Psoas muscle (tissue), 8 donors: Measurements from ENCODE around the gene PDE4D. TPM values are rescaled to one million over a fixed set of nuclear protein-coding genes. Genes with fewer than 3 reads are reported as not detected.
"Not testable (repeated sequence)": the region's sequence is repeated elsewhere in the genome, so short reads cannot be mapped to it uniquely, and the experiment has no call there.

ENCODE experiments used
- ATAC-seq, 4 donors: fragments of 200-7000 bp; cut with Tn5 transposase; one replicate each; pipeline ENCODE4 v1.9.1; 2020; ENCODE audit warnings: moderate library complexity in 3 of 4, mild to moderate bottlenecking in 2 of 4
- DNase-seq, 2 donors: peaks; one replicate each; pipeline ENCODE4 v3.0.0-alpha.2; 2020
- H3K27ac ChIP-seq: fragments of 200-600 bp; one replicate; pipeline ENCODE4 v1.8.0; 2022
- H3K27me3 ChIP-seq, 3 donors: fragments of 200-600 bp in 1 of 3; one replicate each; pipeline versions ENCODE4 v1.6.1 to v1.8.0; 2013 to 2022; ENCODE audit warnings: low read length in 2 of 3, mild to moderate bottlenecking in 2 of 3, moderate library complexity in 1 of 3; ENCODE audit not compliant: insufficient read depth in 3 of 3
- H3K36me3 ChIP-seq, 2 donors: fragments of 200-600 bp in 1 of 2; one replicate each; pipeline versions ENCODE4 v1.6.1 to v1.8.0; 2013 to 2022; ENCODE audit warnings: low read depth in 1 of 2, mild to moderate bottlenecking in 1 of 2, moderate library complexity in 1 of 2; ENCODE audit not compliant: insufficient read depth in 1 of 2
- H3K4me1 ChIP-seq: fragments of 200-600 bp; one replicate; pipeline ENCODE4 v1.8.0; 2022
- H3K4me3 ChIP-seq: fragments of 200-600 bp; one replicate; pipeline ENCODE4 v1.8.0; 2022; ENCODE audit warnings: mild to moderate bottlenecking
- H3K9me3 ChIP-seq: fragments of 200-600 bp; one replicate; pipeline ENCODE4 v1.8.0; 2022
- WGBS, 3 donors: extraction: QIAGEN DNeasy Blood & Tissue Kit; methylation state at CpG; one replicate each; pipeline versions ENCODE4 v1.1.6 to v1.1.7; 2013; 5-methylcytosine and 5-hydroxymethylcytosine counted together
- intact Hi-C, 2 donors: fragments of 100-400 bp; cut with DNase I; formaldehyde crosslinking; loops; one replicate each; pipeline versions ENCODE4 v1.11.0 to v1.14.2; 2022
- polyA plus RNA-seq, 3 donors: library from polyadenylated mRNA; stranded (reverse); fragments of 200-250 nt; gene quantifications; one replicate each; pipeline ENCODE4 v1.2.3, GENCODE V29; 2013
- total RNA-seq, 4 donors: library from RNA; stranded (reverse); fragmentation: NEBNext Ultra II Directional in 2 of 4; extraction: Animal tissue kit (Norgen Biotek cat#: 25700) in 2 of 4; gene quantifications; one replicate each; pipeline versions ENCODE4 v1.2.1 to v1.2.4, GENCODE V29; 2021 to 2023
- TF ChIP-seq, protein P1 (sequence below): fragments of 200-600 bp; IDR thresholded peaks from one replicate; pipeline ENCODE4 v1.8.0; 2022; ENCODE audit warnings: antibody characterized with exemption
- donor health status: healthy with polysubstance abuse.
- donor health status: DM: no; HTN: no; CAD: no; lungs with moderate emphysema.
- donor health status: Bipolar disorder and iron deficiency.
- donor health status: healthy.
- donor health status: DM: yes; HTN: yes; CAD: no.
- donor health status: DM: no; HTN: no; CAD: no.
- donor health status: DM: no; HTN: no; CAD: no.
- donor health status: DM: yes; HTN: yes; CAD: no.

Gene PDE4D
- total and polyA plus RNA-seq, 7 donors = 42.6 to 283 (median 88.7) TPM

GRCh38 chr5:59061377-59061776 is 832.1 kb downstream of the PDE4D start:
- Histone ChIP-seq H3K27me3 (no peaks in the 10 kb centered on the region), H3K4me1 (peaks cover 15% of the 10 kb centered on the region), H3K9me3 (no peaks in the 10 kb centered on the region), H3K27ac (no peak overlapping the region), H3K36me3 (peaks cover 0 to 18% of the 10 kb centered on the region in 2 donors), H3K4me3 (no peak overlapping the region)
- ATAC-seq (no peak), DNase-seq (no peak)
- WGBS, 3 donors = 61 to 70% (median 65%) methylated on average over 5 of the region's 5 CpGs
- TF ChIP-seq, protein P1, sequence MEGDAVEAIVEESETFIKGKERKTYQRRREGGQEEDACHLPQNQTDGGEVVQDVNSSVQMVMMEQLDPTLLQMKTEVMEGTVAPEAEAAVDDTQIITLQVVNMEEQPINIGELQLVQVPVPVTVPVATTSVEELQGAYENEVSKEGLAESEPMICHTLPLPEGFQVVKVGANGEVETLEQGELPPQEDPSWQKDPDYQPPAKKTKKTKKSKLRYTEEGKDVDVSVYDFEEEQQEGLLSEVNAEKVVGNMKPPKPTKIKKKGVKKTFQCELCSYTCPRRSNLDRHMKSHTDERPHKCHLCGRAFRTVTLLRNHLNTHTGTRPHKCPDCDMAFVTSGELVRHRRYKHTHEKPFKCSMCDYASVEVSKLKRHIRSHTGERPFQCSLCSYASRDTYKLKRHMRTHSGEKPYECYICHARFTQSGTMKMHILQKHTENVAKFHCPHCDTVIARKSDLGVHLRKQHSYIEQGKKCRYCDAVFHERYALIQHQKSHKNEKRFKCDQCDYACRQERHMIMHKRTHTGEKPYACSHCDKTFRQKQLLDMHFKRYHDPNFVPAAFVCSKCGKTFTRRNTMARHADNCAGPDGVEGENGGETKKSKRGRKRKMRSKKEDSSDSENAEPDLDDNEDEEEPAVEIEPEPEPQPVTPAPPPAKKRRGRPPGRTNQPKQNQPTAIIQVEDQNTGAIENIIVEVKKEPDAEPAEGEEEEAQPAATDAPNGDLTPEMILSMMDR = no peak
- intact Hi-C loops = no loop called here

GRCh38 chr5:59058969-59059687 is 834.4 kb downstream of the PDE4D start:
- ATAC-seq (no peak), DNase-seq (no peak)
- H3K9me3 ChIP-seq = no peaks in the 10 kb centered on the region
- TF ChIP-seq, protein P1 = no peak
- WGBS, 3 donors = 52 to 64% (median 58%) methylated on average over 5 of the region's 5 CpGs
- H3K36me3 ChIP-seq = peaks cover 0 to 21% of the 10 kb centered on the region in 2 donors
- H3K27ac ChIP-seq = no peak overlapping the region
- intact Hi-C loops = no loop called here
- H3K4me3 ChIP-seq = no peak overlapping the region
- H3K4me1 ChIP-seq = peaks cover 10% of the 10 kb centered on the region
- H3K27me3 ChIP-seq = no peaks in the 10 kb centered on the region

GRCh38 chr5:59058237-59058636 is 835.3 kb downstream of the PDE4D start:
- no peak for ATAC-seq
- H3K27ac ChIP-seq = no peak overlapping the region
- no peaks in the 10 kb centered on the region for H3K9me3 ChIP-seq
- TF ChIP-seq, protein P1 = no peak
- H3K4me1 ChIP-seq = peaks cover 3% of the 10 kb centered on the region
- WGBS, 3 donors = 77 to 86% (median 85%) methylated on average over 1 of the region's 1 CpG
- DNase-seq = no peak
- intact Hi-C loops = no loop called here
- H3K36me3 ChIP-seq = peaks cover 0 to 21% of the 10 kb centered on the region in 2 donors
- no peak overlapping the region for H3K4me3 ChIP-seq
- H3K27me3 ChIP-seq = no peaks in the 10 kb centered on the region

- H3K27ac ChIP-seq, H3K4me3 ChIP-seq, DNase-seq, ATAC-seq, H3K27me3 ChIP-seq, intact Hi-C loops, H3K4me1 ChIP-seq, H3K9me3 ChIP-seq: not testable (repeated sequence)
- H3K36me3 ChIP-seq = peaks cover 0 to 21% of the 10 kb centered on the region in 2 donors
- WGBS, 3 donors = 93 to 98% (median 95%) methylated on average over 3 of the region's 3 CpGs
Observed at GRCh38 chr5:59056599-59056998, 836.9 kb downstream of the PDE4D start.

DNA sequence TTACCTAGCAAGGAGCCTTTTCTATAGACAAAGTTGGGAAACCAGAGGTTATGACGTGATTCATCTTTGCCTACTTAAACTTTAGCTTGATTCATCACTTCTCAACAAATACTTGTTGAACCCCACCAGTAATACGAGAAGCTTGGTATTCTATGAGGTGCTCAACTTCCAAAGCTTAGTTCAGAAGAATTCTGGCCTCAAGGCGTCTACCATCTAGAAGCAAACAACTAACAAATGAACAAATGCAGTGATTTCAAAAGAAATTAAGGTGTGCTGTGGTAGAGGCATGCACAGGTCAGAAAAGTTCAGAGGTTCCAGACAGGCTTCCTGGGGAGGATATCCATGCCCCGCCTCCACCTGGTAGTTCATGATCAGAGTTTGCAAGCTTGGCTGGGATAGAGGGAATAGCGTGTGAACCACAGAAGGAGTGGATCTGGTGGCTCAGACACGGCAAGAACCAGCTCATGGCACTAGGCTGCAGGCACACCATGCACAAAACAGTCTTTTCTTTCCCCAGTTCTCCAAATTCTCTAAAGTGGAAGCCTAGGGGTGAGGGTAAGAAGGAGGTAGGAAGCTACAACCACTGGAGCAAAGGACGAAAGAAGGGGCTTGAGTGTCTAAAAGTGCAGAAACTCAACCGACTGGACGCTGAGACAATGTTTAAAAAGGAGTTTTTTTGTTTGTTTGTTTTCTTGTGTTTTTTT is 837.6 kb downstream of the PDE4D start:
- no peaks in the 10 kb centered on the region for H3K9me3 ChIP-seq
- intact Hi-C loops = no loop called here
- H3K4me3 ChIP-seq = no peak overlapping the region
- TF ChIP-seq, protein P1 = no peak
- 95 to 98% (median 97%) methylated on average over 9 of the region's 9 CpGs for WGBS, 3 donors
- no peak overlapping the region for H3K27ac ChIP-seq
- DNase-seq = no peak
- no peaks in the 10 kb centered on the region for H3K4me1 ChIP-seq
- peak in 1 of 4 donors; percentile 23 for ATAC-seq
- no peaks in the 10 kb centered on the region for H3K27me3 ChIP-seq
- H3K36me3 ChIP-seq = peaks cover 0 to 26% of the 10 kb centered on the region in 2 donors
